GM12801 (cell line): ENCODE results near the gene AXIN2.

ENCODE experiments used
- TF ChIP-seq, protein P1 (sequence below): IDR thresholded peaks from one replicate; pipeline ENCODE4 v1.5.1; 2011; ENCODE audit warnings: control low read depth; ENCODE audit not compliant: insufficient read length; ENCODE audit errors: extremely low read depth

Gene AXIN2

DNA sequence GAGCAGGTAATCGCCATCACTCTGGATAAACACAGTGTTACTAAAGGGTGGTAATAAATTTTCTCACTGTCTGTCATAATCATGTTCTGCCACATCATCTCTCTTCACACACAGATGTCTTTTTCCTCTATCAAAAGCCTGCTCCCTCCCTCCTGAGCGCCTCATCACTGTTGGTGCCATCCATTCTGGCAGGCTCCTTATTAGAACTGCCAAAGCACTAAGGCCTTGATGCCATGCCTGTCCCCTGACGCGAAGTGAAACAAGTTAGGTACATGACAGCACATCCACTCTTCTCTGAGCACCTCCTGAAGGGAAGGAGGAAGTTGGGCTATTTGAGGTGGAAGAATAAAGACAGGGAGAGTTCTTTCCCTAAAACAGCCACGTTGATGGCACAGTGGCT is 38.2 kb upstream of the AXIN2 start:
- TF ChIP-seq, protein P1, sequence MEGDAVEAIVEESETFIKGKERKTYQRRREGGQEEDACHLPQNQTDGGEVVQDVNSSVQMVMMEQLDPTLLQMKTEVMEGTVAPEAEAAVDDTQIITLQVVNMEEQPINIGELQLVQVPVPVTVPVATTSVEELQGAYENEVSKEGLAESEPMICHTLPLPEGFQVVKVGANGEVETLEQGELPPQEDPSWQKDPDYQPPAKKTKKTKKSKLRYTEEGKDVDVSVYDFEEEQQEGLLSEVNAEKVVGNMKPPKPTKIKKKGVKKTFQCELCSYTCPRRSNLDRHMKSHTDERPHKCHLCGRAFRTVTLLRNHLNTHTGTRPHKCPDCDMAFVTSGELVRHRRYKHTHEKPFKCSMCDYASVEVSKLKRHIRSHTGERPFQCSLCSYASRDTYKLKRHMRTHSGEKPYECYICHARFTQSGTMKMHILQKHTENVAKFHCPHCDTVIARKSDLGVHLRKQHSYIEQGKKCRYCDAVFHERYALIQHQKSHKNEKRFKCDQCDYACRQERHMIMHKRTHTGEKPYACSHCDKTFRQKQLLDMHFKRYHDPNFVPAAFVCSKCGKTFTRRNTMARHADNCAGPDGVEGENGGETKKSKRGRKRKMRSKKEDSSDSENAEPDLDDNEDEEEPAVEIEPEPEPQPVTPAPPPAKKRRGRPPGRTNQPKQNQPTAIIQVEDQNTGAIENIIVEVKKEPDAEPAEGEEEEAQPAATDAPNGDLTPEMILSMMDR: no peak

DNA sequence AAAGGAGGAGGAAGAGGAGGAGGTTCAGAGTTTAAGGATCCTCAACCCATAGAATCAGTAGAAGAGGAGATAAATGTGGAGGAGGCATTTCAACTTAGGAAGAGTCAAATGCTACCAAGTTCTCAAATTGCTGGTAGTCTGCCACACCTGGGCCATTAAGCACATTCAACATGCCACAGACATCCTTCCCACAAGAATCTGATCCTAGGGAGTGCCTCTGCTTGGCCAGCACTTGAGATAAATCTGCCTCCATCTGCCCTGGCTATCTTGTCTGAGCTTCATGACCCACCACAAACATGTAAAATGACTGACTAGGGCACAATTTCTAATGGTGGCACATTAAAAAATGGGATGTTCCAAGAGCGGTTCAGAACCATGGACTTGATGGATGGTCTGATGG is 37.3 kb upstream of the AXIN2 start:
- TF ChIP-seq, protein P1: no peak

DNA sequence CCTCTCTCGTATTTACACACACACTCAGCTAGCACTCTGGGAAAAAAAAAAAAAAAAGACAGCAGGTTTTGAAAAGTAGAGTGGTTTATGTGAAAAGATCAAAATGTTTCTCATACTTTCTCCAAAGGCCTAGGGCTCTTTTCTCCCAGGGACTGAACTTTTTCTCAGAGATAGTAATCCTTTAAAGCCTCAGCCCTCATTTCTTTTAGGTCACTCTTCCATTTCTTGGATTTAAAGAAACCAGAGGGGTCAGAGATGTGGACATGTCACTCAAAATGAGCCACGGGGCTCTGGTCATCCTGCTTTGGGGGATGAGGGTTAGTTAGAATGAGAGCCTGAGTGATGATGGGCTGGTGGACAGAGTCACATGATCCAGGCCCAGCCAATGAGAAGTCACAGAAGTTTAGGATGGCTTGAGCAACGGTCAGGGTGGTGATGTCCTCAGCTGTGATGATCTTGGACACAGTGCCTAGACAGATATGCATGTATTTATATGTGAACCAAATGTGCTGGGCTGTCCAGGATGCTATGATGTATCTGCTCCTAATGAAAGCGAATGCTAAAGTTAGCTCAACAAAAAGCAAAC is 33.7 kb upstream of the AXIN2 start:
- TF ChIP-seq, protein P1: no peak

DNA sequence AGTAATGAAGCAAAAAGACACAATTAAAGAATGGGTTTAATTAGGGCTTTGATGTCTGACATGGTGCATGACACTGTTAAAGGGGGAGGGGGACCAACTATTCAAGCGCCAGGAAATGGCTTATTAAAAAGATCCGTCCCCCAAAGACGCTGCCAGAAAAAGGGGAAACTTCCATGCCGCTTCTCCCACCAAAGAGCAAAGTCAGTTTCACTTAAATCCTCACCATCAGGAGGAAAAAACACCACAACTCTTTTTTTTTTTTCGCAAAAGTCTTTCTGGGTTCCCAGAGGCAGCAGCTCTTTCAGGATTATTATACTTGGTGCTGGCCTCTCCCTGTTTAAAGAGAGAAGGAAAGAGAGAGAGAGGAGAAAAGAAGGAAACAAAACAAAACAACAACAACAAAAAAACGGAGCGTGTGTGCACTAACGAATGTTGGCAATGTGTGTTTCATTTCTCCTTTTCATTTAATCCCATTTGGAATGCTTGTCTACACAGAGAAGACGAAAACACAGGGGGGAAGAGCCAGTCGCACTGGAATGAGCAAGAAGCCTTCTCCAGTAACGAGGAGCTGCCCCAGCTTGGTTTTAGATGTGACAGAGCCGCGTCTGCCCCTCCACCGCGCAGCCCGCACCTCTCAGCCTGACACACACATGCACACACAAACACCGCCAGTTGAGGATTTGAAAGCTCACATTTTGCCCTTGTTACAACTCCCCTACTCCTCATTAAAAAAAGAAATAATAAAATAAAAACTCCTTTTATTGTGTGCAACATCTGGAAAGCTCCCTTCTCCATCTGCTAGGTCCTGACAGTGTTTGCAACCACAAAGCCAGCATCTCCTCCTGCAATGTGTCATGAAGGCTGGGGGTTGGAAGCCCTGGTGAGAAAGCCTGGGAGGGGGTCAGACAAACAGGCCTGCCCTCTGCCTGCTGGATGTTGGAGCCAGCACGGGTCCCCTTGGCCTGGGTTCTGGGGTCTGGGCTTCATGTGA is 32.7 kb upstream of the AXIN2 start:
- TF ChIP-seq, protein P1: no peak

DNA sequence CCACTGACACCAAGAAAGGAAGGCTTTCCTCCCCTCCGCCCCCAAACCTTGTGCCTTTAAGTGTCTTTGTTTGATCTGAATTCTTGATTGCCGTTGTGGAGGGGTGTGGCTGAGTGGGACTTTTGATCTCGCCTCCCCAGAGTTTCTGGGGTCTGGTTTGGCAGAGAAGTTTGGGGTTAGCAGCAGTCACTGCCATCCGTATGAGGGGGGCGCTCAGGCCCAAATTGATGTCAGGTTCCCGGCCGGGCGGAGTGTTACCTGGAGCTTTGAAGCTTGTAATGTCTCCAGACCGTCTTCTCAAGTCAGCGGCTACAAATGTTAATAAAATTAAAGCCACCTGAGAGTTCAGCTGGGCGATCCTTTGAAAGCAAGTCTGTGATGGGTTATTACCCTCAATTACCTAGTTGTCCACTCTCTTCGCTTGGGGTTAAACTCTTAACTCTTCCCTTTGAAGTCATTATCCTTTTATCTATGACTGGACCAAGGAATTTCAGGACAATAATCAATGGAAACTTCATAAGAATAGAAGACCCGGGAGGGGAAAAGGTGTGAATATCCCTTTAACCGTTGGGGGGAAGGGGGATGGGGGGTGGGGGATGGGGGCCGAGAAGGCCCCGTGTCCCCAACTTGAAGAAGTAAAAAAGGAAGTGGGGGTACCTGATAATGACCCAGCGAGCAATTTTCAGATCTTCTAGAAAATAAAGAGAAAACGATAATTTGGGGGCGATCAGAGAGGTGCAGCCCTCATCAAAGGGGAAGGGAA is 31.8 kb upstream of the AXIN2 start:
- TF ChIP-seq, protein P1: no peak

DNA sequence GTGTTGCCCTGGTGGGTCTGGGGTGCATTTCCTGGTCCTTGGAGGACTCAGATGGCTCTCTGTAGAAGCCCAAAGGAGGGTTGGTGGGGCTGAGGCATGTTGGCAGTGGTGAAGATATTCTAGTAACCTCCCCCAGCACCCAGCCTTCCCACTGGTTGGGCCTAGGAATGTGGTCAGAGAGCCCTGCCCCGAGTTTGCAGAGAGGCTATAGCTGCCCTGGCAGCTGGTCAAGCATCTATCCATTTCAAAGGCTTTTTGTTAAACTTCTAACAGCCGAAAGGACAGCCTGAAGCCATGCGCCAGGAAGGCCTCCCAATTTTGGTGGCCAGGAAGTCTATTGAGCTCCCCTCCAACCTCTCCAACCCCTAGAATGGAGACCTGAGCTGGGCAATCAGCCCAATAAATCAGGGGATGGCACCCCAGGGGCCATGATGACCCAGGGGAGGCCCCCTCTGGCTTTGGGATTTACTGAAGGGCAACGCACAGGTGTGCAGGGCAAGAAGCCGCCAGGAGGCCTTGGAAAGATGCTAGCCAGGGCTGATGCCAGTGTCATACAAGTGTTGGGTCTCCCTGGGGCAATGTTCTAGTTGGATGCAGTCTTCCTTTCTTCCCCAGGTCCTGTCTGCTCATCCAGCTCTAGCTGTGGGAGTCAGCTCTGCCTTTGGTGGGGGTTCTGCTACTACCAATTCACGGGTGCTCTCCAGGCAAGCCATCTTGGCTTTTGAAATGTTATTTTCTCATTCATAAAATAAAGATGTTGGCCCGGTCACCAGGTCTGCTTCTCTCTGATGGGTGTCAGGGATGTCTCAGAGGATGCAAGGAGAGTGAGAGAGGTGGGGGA is 30.9 kb upstream of the AXIN2 start:
- TF ChIP-seq, protein P1: no peak
